Activated gamma-delta T cell treated with Interleukin-2 at 50 U/mL for 16 hours (primary cell): ENCODE measurements around the gene SKIDA1.

ENCODE experiments used
- DNase-seq: peaks from one replicate; pipeline ENCODE4 v3.0.0-alpha.2; 2020

SKIDA1 gene

GRCh38 chr10:21515361-21516241, 9.9 kb downstream of the SKIDA1 start:
- DNase-seq = no peak

- no peak for DNase-seq
These were observed 10.6 kb downstream of the SKIDA1 start for GRCh38 chr10:21514818-21515351.

GRCh38 chr10:21514129-21514817, 11.2 kb downstream of the SKIDA1 start:
- no peak for DNase-seq

GRCh38 chr10:21513405-21513788, 12.1 kb downstream of the SKIDA1 start:
- DNase-seq = no peak

GRCh38 chr10:21512573-21513404, 12.7 kb downstream of the SKIDA1 start:
- no peak for DNase-seq

- no peak for DNase-seq
These were observed 13.4 kb downstream of the SKIDA1 start for GRCh38 chr10:21511946-21512572.

GRCh38 chr10:21511095-21511570, 14.3 kb downstream of the SKIDA1 start:
- no peak for DNase-seq

GRCh38 chr10:21510241-21511094, 15.0 kb downstream of the SKIDA1 start:
- DNase-seq = no peak

GRCh38 chr10:21509341-21510240, 15.9 kb downstream of the SKIDA1 start:
- no peak for DNase-seq

GRCh38 chr10:21508706-21509331, 16.7 kb downstream of the SKIDA1 start:
- no peak for DNase-seq

GRCh38 chr10:21507150-21507549, 18.3 kb downstream of the SKIDA1 start:
- DNase-seq = no peak

- DNase-seq = no peak
These were observed 19.1 kb downstream of the SKIDA1 start for GRCh38 chr10:21506351-21506750.

- no peak for DNase-seq
These were observed 19.7 kb downstream of the SKIDA1 start for GRCh38 chr10:21505711-21506278.

GRCh38 chr10:21503542-21503941, 21.9 kb downstream of the SKIDA1 start:
- DNase-seq = no peak

- DNase-seq = no peak
These were observed 23.1 kb downstream of the SKIDA1 start for GRCh38 chr10:21502348-21502740.

GRCh38 chr10:21501731-21502347, 23.6 kb downstream of the SKIDA1 start:
- no peak for DNase-seq

GRCh38 chr10:21501091-21501490, 24.4 kb downstream of the SKIDA1 start:
- DNase-seq = no peak

GRCh38 chr10:21500578-21500910, 24.9 kb downstream of the SKIDA1 start:
- DNase-seq = no peak
